GM12873 (cell line): ENCODE results near the gene SPECC1L.

ENCODE experiments used
- CTCF ChIP-seq: IDR thresholded peaks from 2 replicates; pipeline ENCODE4 v1.5.1; 2012; ENCODE audit warnings: low read depth, mild to moderate bottlenecking, moderate library complexity, low read length, control low read depth; ENCODE audit not compliant: insufficient read depth; ENCODE audit errors: missing control alignments

The SPECC1L gene

GRCh38 chr22:24350627-24351026 is 80.0 kb downstream of the SPECC1L start:
- no peak for TF ChIP-seq CTCF

GRCh38 chr22:24353121-24353520 is 82.5 kb downstream of the SPECC1L start:
- TF ChIP-seq CTCF: no peak

GRCh38 chr22:24355574-24355973 is 84.9 kb downstream of the SPECC1L start:
- TF ChIP-seq CTCF: no peak

GRCh38 chr22:24357547-24357946 is 86.9 kb downstream of the SPECC1L start:
- no peak for TF ChIP-seq CTCF

- no peak for TF ChIP-seq CTCF
Observed at GRCh38 chr22:24358105-24358836, 87.6 kb downstream of the SPECC1L start.

- TF ChIP-seq CTCF: no peak
Observed at GRCh38 chr22:24359452-24360120, 89.0 kb downstream of the SPECC1L start.

GRCh38 chr22:24361976-24362646 is 91.5 kb downstream of the SPECC1L start:
- no peak for TF ChIP-seq CTCF
